Measurements from ENCODE around the gene TMEM169. TPM values are rescaled to one million over a fixed set of nuclear protein-coding genes. Genes with fewer than 3 reads are reported as not detected.

TMEM169 gene
- total and polyA plus RNA-seq, 2 of the 13 experiments (the other 11 are each of a cell fraction or from before 2014, with no cell fraction given), result 1.5 to 4.5 TPM

DNA sequence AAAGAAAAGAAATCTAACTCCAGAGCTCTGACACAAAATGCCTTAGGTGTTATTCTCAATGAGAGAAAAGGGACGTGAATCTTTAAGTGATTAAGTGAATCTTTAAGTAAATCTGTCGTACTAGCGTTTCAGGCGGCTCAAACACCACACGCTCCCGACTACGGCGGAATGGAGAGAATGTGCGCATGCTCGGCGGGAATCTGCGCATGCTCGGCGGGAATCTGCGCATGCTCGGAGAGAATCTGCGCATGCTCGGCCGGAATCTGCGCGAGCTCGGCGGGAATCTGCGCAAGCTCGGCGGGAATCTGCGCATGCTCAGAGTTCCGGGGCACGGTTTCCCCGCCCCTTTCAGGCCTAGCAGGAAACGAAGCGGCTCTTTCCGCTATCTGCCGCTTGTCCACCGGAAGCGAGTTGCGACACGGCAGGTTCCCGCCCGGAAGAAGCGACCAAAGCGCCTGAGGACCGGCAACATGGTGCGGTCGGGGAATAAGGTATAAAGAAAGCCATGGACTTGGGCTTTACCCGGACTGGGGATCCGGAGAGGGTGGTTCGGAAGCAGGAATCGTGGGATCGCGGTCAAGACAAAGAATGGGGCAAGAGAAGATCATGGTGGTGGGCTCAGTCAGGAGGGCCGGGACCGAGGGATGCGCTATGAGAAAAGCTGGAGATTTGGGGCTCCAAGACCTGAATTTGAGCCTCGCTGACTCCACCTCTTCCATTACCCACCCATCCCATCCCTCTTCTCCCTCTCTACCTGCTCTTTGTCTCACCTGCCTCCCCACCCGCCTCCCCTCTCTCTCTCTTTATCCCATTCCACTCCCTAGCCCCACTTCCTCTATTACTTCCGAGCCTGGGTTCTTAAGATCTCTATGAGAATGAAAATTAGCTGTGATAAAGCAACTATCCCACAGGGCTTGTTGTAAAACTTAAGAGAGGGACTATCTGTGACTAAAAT lies 27.5 kb downstream of the TMEM169 start, which contains the start of gene XRCC5 (continued):
- TF ChIP-seq, protein P1, sequence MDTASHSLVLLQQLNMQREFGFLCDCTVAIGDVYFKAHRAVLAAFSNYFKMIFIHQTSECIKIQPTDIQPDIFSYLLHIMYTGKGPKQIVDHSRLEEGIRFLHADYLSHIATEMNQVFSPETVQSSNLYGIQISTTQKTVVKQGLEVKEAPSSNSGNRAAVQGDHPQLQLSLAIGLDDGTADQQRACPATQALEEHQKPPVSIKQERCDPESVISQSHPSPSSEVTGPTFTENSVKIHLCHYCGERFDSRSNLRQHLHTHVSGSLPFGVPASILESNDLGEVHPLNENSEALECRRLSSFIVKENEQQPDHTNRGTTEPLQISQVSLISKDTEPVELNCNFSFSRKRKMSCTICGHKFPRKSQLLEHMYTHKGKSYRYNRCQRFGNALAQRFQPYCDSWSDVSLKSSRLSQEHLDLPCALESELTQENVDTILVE (CRISPR knock-in tag; IDR thresholded peaks at IDR 0.05), result peak; percentile 97
- TF ChIP-seq, protein P2, sequence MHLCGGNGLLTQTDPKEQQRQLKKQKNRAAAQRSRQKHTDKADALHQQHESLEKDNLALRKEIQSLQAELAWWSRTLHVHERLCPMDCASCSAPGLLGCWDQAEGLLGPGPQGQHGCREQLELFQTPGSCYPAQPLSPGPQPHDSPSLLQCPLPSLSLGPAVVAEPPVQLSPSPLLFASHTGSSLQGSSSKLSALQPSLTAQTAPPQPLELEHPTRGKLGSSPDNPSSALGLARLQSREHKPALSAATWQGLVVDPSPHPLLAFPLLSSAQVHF (CRISPR knock-in tag; IDR thresholded peaks at IDR 0.05), result no peak
- TF ChIP-seq ZNF432 (CRISPR knock-in tag; IDR thresholded peaks at IDR 0.05; ENCODE audit: borderline replicate concordance) (no peak), RAD21 (CRISPR knock-in tag; IDR thresholded peaks at IDR 0.05) (peak; percentile 33; the same call in 1 of the 2 replicates), ZNF816 (CRISPR knock-in tag; IDR thresholded peaks at IDR 0.05; ENCODE audit: borderline replicate concordance) (peak; percentile 73), ARNT2 (CRISPR knock-in tag; IDR thresholded peaks at IDR 0.05; ENCODE audit: low read depth) (peak; percentile 92; the same call in 1 of the 2 replicates), ZNF17 (CRISPR knock-in tag; IDR thresholded peaks at IDR 0.05) (no peak), ZNF256 (CRISPR knock-in tag; conservative IDR thresholded peaks at IDR 0.05) (peak; percentile 87), ZMYM4 (CRISPR knock-in tag; IDR thresholded peaks at IDR 0.05) (peak; percentile 96), SMAD1 (CRISPR knock-in tag; IDR thresholded peaks at IDR 0.05; ENCODE audit: borderline replicate concordance, low read depth) (peak; percentile 93; the same call in 1 of the 2 replicates), IRF2 (CRISPR knock-in tag; IDR thresholded peaks at IDR 0.05) (peak; percentile 94), MEF2D (CRISPR knock-in tag; IDR thresholded peaks at IDR 0.05) (peak; percentile 86), ZNF556 (CRISPR knock-in tag; IDR thresholded peaks at IDR 0.05; ENCODE audit: borderline replicate concordance) (peak; percentile 77; the same call in 1 of the 2 replicates), ZNF274 (CRISPR knock-in tag; IDR thresholded peaks at IDR 0.05) (peak; percentile 96), ZNF510 (CRISPR knock-in tag; IDR thresholded peaks at IDR 0.05; ENCODE audit: low read depth) (0 out of 2 replicates have a peak, but pooled peaks have one; percentile 71), HNRNPH1 (optimal IDR thresholded peaks at IDR 0.05; ENCODE audit: low read depth, low read length) (no peak), ZNF484 (CRISPR knock-in tag; IDR thresholded peaks at IDR 0.05; ENCODE audit: borderline replicate concordance, low read depth) (no peak), SAFB2 (CRISPR knock-in tag; IDR thresholded peaks at IDR 0.05; ENCODE audit: borderline replicate concordance, low read depth) (peak; percentile 98), ZNF709 (CRISPR knock-in tag; IDR thresholded peaks at IDR 0.05) (peak; percentile 95), CBX5 (CRISPR knock-in tag; IDR thresholded peaks at IDR 0.05; ENCODE audit: borderline replicate concordance) (peak; percentile 87; the same call in 1 of the 2 replicates), U2AF2 (IDR thresholded peaks at IDR 0.05; ENCODE audit: low read depth, low read length) (peak; percentile 81; the same call in 1 of the 2 replicates)
- TF ChIP-seq, protein P3, sequence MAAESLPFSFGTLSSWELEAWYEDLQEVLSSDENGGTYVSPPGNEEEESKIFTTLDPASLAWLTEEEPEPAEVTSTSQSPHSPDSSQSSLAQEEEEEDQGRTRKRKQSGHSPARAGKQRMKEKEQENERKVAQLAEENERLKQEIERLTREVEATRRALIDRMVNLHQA (CRISPR knock-in tag; IDR thresholded peaks at IDR 0.05), result no peak; the same call in 1 of the 2 replicates
- TF ChIP-seq, protein P4, sequence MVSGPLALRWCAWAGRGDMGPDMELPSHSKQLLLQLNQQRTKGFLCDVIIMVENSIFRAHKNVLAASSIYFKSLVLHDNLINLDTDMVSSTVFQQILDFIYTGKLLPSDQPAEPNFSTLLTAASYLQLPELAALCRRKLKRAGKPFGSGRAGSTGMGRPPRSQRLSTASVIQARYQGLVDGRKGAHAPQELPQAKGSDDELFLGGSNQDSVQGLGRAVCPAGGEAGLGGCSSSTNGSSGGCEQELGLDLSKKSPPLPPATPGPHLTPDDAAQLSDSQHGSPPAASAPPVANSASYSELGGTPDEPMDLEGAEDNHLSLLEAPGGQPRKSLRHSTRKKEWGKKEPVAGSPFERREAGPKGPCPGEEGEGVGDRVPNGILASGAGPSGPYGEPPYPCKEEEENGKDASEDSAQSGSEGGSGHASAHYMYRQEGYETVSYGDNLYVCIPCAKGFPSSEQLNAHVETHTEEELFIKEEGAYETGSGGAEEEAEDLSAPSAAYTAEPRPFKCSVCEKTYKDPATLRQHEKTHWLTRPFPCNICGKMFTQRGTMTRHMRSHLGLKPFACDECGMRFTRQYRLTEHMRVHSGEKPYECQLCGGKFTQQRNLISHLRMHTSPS (CRISPR knock-in tag; IDR thresholded peaks at IDR 0.05; ENCODE audit: low read depth), result peak; percentile 64; the same call in 1 of the 2 replicates
- TF ChIP-seq, protein P5, sequence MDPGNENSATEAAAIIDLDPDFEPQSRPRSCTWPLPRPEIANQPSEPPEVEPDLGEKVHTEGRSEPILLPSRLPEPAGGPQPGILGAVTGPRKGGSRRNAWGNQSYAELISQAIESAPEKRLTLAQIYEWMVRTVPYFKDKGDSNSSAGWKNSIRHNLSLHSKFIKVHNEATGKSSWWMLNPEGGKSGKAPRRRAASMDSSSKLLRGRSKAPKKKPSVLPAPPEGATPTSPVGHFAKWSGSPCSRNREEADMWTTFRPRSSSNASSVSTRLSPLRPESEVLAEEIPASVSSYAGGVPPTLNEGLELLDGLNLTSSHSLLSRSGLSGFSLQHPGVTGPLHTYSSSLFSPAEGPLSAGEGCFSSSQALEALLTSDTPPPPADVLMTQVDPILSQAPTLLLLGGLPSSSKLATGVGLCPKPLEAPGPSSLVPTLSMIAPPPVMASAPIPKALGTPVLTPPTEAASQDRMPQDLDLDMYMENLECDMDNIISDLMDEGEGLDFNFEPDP (CRISPR knock-in tag; conservative IDR thresholded peaks at IDR 0.05), result 0 out of 2 replicates have a peak, but pooled peaks have one; percentile 86
